ENCODE data around the gene DENND4A.

DENND4A gene

DNA sequence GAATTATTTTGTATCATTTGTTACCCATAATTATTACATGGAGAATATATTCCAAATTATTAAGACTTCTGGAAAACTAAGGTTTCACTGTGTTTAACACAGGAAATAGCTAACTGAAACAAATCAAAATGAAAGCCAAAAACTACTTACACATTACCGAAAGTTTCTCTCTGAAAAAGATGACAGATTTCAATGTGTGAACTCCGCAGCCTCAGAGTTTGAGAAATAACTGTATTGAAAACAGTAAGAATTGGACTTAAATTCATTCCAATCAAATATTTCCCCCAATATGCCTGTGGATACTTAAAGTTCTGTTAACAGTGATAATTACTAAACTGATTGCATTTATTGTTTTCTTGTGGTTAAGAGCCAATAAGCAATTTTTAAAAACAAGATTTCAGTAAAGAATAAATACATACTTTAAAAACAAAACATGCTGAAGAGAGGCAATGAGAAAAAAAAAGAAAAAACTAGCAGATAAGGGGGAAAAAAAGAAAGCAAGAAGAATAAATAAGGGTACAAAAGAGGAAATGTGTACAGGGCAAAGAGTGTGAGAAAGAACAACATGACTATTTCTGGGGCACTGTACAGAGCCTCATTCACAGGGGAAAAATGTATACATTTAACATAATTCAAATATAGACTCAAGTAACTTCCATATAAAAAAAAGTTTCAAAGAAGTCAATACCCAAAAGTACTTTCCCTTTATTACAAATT lies 30.7 kb downstream of the DENND4A start:
- DNase-seq (ENCODE audit: extremely low spot score), result no peak
- CTCF ChIA-PET, result no interaction called here
- no peak for TF ChIP-seq BHLHE40 (IDR thresholded peaks at IDR 0.05; ENCODE audit: borderline replicate concordance)
- no peak for TF ChIP-seq ELF4 (IDR thresholded peaks at IDR 0.05)
- TF ChIP-seq FOXK2 (IDR thresholded peaks at IDR 0.05), result no peak
- no peak for TF ChIP-seq L3MBTL2 (conservative IDR thresholded peaks at IDR 0.05)
- TF ChIP-seq ZNF384 (IDR thresholded peaks at IDR 0.05), result no peak
- no peak for TF ChIP-seq LEF1 (IDR thresholded peaks at IDR 0.05; ENCODE audit: borderline replicate concordance)
- TF ChIP-seq SUZ12 (IDR thresholded peaks at IDR 0.05), result no peak
- TF ChIP-seq SP1 (IDR thresholded peaks at IDR 0.05), result no peak
- TF ChIP-seq, protein P1, sequence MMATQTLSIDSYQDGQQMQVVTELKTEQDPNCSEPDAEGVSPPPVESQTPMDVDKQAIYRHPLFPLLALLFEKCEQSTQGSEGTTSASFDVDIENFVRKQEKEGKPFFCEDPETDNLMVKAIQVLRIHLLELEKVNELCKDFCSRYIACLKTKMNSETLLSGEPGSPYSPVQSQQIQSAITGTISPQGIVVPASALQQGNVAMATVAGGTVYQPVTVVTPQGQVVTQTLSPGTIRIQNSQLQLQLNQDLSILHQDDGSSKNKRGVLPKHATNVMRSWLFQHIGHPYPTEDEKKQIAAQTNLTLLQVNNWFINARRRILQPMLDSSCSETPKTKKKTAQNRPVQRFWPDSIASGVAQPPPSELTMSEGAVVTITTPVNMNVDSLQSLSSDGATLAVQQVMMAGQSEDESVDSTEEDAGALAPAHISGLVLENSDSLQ (IDR thresholded peaks at IDR 0.05), result no peak
- TF ChIP-seq HDGF (IDR thresholded peaks at IDR 0.05; ENCODE audit: borderline replicate concordance), result no peak
- no peak for TF ChIP-seq NFRKB (IDR thresholded peaks at IDR 0.05)
- POLR2A ChIA-PET, result interaction anchor here (1.1 kb wide), 1 partner anchor 25 kb away, joined by 3 read pairs; no protein-coding TSS in a partner anchor

DNA sequence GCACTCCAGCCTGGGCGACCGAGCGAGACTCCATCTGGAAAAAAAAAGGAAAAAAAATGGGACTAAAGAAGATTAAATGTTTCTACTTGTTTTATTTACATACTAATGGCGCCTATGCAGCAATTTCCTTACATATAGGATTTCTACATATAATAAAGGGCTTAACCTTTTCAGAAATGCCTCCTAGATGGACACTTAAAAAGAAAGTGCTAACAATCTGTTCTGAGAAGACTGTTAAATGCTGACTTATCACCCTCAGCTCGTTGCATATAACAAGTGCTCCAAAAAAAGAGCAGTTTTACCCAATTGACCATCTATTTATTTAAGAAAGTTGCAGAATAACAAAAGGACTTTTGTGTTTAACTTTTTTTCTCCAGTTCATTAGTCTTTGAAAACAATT lies 32.7 kb downstream of the DENND4A start:
- POLR2A ChIA-PET, result no interaction called here
- TF ChIP-seq ZNF384 (IDR thresholded peaks at IDR 0.05) (no peak), FOXK2 (IDR thresholded peaks at IDR 0.05) (no peak), HDGF (IDR thresholded peaks at IDR 0.05; ENCODE audit: borderline replicate concordance) (no peak), LEF1 (IDR thresholded peaks at IDR 0.05; ENCODE audit: borderline replicate concordance) (no peak), ELF4 (IDR thresholded peaks at IDR 0.05) (no peak), SP1 (IDR thresholded peaks at IDR 0.05) (no peak), L3MBTL2 (conservative IDR thresholded peaks at IDR 0.05) (no peak), SUZ12 (IDR thresholded peaks at IDR 0.05) (no peak), ARNT (IDR thresholded peaks at IDR 0.05) (no peak), TARDBP (IDR thresholded peaks at IDR 0.05) (no peak)
- CTCF ChIA-PET, result no interaction called here
- DNase-seq (ENCODE audit: extremely low spot score), result no peak

- ChIA-PET CTCF (no interaction called here), POLR2A (no interaction called here)
- DNase-seq (ENCODE audit: extremely low spot score), result no peak
- TF ChIP-seq HDGF (IDR thresholded peaks at IDR 0.05; ENCODE audit: borderline replicate concordance) (no peak), SUZ12 (IDR thresholded peaks at IDR 0.05) (no peak), L3MBTL2 (conservative IDR thresholded peaks at IDR 0.05) (no peak), LEF1 (IDR thresholded peaks at IDR 0.05; ENCODE audit: borderline replicate concordance) (no peak), ELF4 (IDR thresholded peaks at IDR 0.05) (no peak)
Observed at GRCh38 chr15:65758242-65758641, 33.9 kb downstream of the DENND4A start.

- DNase-seq (ENCODE audit: extremely low spot score), result no peak
- CTCF ChIA-PET, result no interaction called here
- TF ChIP-seq SP1 (IDR thresholded peaks at IDR 0.05), result no peak
- TF ChIP-seq FOXA1 (IDR thresholded peaks at IDR 0.05), result no peak
- POLR2A ChIA-PET, result no interaction called here
Observed at GRCh38 chr15:65757256-65757655, 34.8 kb downstream of the DENND4A start.

DNA sequence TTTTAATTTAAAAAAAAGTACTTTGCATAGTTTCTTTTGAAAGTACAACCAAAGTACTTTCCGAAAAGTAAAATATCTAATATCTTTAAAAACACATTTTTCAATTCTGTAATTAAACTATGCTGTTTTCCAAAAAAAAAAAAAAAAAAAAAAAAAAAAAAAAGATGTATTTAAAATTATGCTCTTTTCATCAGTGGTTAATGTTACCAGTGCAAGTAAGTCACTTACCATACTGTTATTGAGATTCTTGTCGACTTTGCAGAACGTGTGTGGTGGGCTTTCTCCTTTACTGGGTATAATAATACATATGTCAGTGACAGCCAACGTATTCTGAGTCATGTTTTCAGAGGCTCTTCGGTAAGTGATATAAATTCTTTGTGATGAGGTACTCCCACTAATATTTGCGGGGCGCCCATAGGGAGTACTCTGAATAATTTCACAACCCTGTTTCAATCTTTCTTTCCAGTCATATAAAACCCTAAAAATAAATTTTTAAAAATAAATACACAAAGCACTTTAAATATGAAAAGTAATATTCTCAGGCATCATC lies 39.9 kb downstream of the DENND4A start:
- ChIA-PET POLR2A (no interaction called here), CTCF (interaction anchor here (0.7 kb wide), 1 partner anchor 68 kb away, joined by 3 read pairs; no protein-coding TSS in a partner anchor)
- DNase-seq (ENCODE audit: extremely low spot score), result no peak
- no peak for TF ChIP-seq NFRKB (IDR thresholded peaks at IDR 0.05)
- no peak for TF ChIP-seq L3MBTL2 (conservative IDR thresholded peaks at IDR 0.05)
- no peak for TF ChIP-seq TARDBP (IDR thresholded peaks at IDR 0.05)
- no peak for TF ChIP-seq BHLHE40 (IDR thresholded peaks at IDR 0.05; ENCODE audit: borderline replicate concordance)
- no peak for TF ChIP-seq ARNT (IDR thresholded peaks at IDR 0.05)
- no peak for TF ChIP-seq FOXA1 (IDR thresholded peaks at IDR 0.05)
- TF ChIP-seq ELF4 (IDR thresholded peaks at IDR 0.05), result no peak

GRCh38 chr15:65751431-65751830 lies 40.7 kb downstream of the DENND4A start:
- no peak for DNase-seq (ENCODE audit: extremely low spot score)
- no peak for TF ChIP-seq ELF4 (IDR thresholded peaks at IDR 0.05)
- TF ChIP-seq CTBP1 (IDR thresholded peaks at IDR 0.05; ENCODE audit: borderline replicate concordance), result no peak
- TF ChIP-seq NFRKB (IDR thresholded peaks at IDR 0.05), result no peak
- no peak for TF ChIP-seq SUZ12 (IDR thresholded peaks at IDR 0.05)
- no peak for TF ChIP-seq FOXA1 (IDR thresholded peaks at IDR 0.05)
- TF ChIP-seq, protein P1 (IDR thresholded peaks at IDR 0.05), result no peak
- TF ChIP-seq ZNF384 (IDR thresholded peaks at IDR 0.05), result no peak
- TF ChIP-seq FOXK2 (IDR thresholded peaks at IDR 0.05), result no peak
- no peak for TF ChIP-seq FOXM1 (IDR thresholded peaks at IDR 0.05; ENCODE audit: borderline replicate concordance)
- TF ChIP-seq HDGF (IDR thresholded peaks at IDR 0.05; ENCODE audit: borderline replicate concordance), result no peak
- TF ChIP-seq SP1 (IDR thresholded peaks at IDR 0.05), result no peak
- TF ChIP-seq L3MBTL2 (conservative IDR thresholded peaks at IDR 0.05), result no peak
- POLR2A ChIA-PET, result no interaction called here
- CTCF ChIA-PET, result no interaction called here

DNA sequence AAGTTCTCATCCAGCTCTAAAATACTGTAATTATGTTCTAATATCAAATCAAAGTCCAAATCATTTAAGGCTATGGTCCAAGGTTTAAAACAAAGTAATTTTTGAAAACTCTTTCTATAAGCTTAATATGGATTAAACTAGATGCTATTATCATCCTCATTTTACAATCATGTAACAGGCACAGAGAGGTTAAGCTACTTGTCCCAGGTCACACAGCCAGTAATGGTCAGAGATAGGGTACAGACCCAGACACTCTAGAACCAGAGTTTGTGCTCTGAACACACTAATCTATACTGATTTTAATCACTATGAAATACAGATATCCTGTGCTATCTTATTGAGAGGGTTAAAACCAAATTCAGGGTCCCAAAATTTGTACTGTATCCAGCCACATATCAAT lies 44.8 kb downstream of the DENND4A start:
- POLR2A ChIA-PET, result no interaction called here

More for the DNA sequence above, 44.8 kb downstream of the DENND4A start:
- CTCF ChIA-PET, result no interaction called here
- DNase-seq (ENCODE audit: extremely low spot score), result no peak
- TF ChIP-seq SP1 (IDR thresholded peaks at IDR 0.05) (no peak), TARDBP (IDR thresholded peaks at IDR 0.05) (no peak), FOXM1 (IDR thresholded peaks at IDR 0.05; ENCODE audit: borderline replicate concordance) (no peak), ARNT (IDR thresholded peaks at IDR 0.05) (no peak), BHLHE40 (IDR thresholded peaks at IDR 0.05; ENCODE audit: borderline replicate concordance) (no peak), LEF1 (IDR thresholded peaks at IDR 0.05; ENCODE audit: borderline replicate concordance) (no peak)
